Cardiac fibroblast (primary cell): Measurements from ENCODE around the gene OTX2.

ENCODE experiments used
- DNase-seq, 2 donors: peaks; one replicate each; pipeline versions ENCODE4 v3.0.0 to v3.0.0-alpha.2; 2010; ENCODE audit warnings: low read depth in 2 of 2
- H3K4me3 ChIP-seq, 2 donors: replicated peaks in 1 of 2; 1 replicate in 1 of 2; 2 replicates in 1 of 2; pipeline ENCODE4 v1.5.1; 2011; ENCODE audit warnings: low read depth in 2 of 2, low read length in 2 of 2, mild to moderate bottlenecking in 2 of 2, moderate library complexity in 1 of 2
- CTCF ChIP-seq: IDR thresholded peaks from one replicate; pipeline ENCODE4 v1.5.1; 2011; ENCODE audit warnings: low read depth, mild to moderate bottlenecking, low read length, inconsistent platforms

OTX2 gene

DNA sequence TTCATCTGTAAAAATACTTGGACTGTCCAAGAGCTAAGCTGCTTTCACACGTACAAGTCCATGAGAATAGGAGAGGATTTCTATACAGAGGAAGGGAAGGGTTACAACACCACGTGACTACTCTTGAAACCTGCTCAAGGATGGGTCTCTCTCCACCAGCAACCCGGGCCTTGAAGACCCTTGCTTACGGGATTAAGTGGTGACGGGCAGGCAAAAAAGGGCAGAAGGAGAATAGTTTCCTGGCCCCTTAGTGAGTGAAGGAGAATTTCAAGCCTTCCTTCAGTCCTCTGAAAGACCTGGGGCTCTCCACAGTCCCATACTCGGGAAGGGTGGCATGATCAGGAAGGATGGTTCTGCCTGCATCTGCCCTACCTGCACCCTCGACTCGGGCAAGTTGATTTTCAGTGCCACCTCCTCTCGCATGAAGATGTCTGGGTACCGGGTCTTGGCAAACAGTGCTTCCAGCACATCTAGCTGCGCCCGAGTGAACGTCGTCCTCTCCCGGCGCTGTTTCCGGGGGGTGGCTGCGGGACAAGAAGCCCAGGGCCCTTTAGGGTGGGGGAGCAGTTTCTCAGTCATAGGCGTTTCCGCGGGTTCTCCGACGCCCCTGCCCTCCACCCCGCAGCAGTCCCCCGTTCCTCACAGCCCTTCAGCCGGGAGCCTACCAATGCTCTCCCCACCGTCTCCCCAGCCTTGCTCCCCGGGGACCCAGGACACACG is 6.3 kb downstream of the OTX2 start:
- H3K4me3 ChIP-seq = no peak overlapping the region
- no peak for TF ChIP-seq CTCF
- DNase-seq = no peak

GRCh38 chr14:56801920-56802319 is 8.4 kb downstream of the OTX2 start:
- no peak for DNase-seq
- no peak overlapping the region for H3K4me3 ChIP-seq
- TF ChIP-seq CTCF = no peak

GRCh38 chr14:56799343-56799645 is 11.0 kb downstream of the OTX2 start:
- H3K4me3 ChIP-seq = no peak overlapping the region
- no peak for DNase-seq
- TF ChIP-seq CTCF = no peak

DNA sequence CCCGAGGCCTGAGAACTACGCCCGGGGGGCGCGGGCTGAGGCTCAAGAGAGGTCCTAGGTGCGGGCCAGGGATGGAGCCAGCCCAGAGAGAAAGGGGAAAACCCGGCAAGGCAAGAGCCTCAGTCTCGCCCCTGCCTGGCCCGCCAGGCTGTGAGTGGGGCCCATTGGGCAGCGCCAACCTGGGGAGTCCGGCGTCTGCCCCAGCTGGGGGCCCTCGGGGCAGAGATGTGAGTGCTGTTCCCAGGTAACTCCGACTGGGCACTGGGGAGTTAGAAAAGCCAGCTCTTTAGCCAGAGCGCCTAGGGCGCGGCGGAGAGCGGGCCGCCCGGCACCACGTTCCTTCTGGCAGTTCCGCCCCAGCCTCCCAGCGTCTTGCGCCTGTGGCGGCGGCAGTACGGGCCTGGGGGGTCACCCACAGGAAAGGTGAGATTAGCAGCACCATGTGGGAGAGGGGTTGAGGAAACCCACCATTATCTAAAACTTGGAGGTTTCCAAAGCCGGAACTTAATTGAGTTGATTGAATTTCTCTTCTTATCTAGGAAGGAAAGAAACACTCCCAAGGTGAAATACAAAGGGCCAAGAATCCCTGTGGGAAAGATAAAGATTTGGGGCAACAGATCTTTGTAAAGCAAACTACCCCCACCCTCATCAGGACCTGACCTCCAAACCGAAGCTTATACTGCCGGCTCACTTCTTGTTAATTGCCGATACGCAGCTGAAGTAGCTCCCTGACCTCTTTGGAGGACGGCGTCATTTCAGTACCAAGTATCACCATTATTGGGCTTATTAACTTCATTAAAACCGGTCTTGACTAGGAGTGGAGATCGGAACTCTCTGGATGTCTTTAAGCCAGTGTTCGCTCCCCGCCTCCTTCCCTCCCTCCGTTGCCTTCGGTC is 11.6 kb downstream of the OTX2 start:
- H3K4me3 ChIP-seq = no peak overlapping the region
- no peak for DNase-seq
- TF ChIP-seq CTCF = no peak

DNA sequence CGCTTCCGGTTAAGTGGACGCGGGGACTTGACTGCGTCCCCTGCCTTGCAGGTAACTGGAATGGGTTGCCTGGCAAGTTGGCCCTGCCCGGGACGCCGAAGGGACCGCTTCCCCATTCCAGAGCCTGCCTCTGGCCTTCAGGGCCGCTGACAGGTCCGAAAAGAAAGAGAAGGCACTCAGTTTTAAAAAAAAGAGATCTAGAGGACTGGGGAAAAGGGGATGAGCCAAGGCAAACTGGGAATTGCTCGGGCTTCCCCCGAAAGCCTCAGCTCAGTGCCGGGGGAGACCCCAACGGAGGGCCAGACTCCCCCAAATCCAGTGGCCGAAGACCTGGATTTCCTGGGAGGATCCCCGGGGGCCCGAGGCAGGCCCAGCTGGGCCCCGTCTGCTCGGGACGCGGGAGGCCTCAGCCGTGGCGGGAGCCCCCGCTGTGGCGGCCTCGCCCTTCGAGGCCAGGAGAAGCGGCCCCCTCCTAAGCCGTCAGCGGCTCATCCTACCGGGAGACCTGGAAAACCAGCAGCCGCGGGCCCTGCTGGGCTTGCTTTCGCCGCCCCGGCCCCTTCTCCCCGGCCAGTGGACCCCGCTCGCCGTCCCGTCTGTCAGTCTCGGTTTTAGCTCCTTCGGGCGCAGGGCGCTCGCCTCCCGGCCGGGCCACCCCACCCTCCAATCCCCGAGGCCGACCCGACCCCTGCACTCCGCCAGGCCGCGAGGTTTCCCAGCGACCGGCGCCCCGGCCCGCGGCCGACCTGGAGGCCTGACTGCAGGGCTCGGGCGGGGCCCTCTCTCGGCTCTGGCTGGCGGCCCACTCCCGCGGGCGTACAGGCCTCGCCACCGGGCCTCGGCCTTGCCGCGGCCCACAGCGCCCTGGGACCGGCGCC is 12.5 kb downstream of the OTX2 start:
- TF ChIP-seq CTCF = no peak
- H3K4me3 ChIP-seq = no peak overlapping the region
- no peak for DNase-seq

DNA sequence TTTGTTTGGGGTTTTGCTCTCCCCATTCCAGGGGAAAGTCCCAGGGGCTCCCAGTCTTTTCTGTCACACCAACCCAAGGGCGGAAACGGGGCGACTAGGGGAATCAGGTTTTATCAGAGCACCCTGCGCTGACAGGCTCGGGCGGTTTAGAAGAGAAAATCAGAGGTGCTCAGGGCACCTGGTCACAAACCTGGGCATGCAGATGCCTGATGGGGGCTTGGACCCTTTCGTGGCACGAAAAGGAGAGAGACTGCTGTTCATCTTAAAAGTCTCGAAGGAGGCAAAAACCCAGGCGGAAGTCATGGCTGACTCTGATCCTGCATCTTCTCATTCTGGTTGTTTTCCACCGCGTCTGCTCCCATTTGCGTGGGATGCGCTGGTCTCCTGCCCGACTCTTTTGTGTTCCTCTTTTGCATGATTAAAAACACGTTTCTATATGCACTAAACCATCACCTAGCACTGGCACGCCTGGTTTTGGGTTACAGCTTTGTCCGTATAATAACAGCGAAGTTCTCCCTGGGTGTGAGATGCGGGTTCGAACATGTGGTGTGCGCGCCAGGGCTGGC is 13.2 kb downstream of the OTX2 start:
- no peak for TF ChIP-seq CTCF
- DNase-seq = no peak
- no peak overlapping the region for H3K4me3 ChIP-seq
